ENCODE measurements around the gene KCNJ6. TPM values are rescaled to one million over a fixed set of nuclear protein-coding genes. Genes with fewer than 3 reads are reported as not detected.
"Not testable (repeated sequence)": the region's sequence is repeated elsewhere in the genome, so short reads cannot be mapped to it uniquely, and the experiment has no call there.

The KCNJ6 gene
- total RNA-seq, 4 donors from 2014 or later: not detected

GRCh38 chr21:37734846-37735245 is 181.4 kb downstream of the KCNJ6 start:
- DNase-seq: no peak
- H3K4me1 ChIP-seq: no peaks in the 10 kb centered on the region
- no peaks in the 10 kb centered on the region for H3K36me3 ChIP-seq
- no peaks in the 10 kb centered on the region for H3K9me3 ChIP-seq
- H3K4me3 ChIP-seq: no peak overlapping the region
- no peak overlapping the region for H3K27ac ChIP-seq
- no peak for ATAC-seq
- H3K27me3 ChIP-seq: no peaks in the 10 kb centered on the region
- intact Hi-C loops (cut with DNase I; ENCODE audit: low total_unique reads) (no loop called here), in situ Hi-C loops (cut with MboI; ENCODE audit: low sequenced_read_pairs in 4 of 4) (no loop called here)
- TF ChIP-seq POLR2A (IDR thresholded peaks at IDR 0.05): no peak
- TF ChIP-seq CTCF (IDR thresholded peaks at IDR 0.05 in 4 of 5, conservative IDR thresholded peaks at IDR 0.05 in 1 of 5): no peak

GRCh38 chr21:37732927-37733326 is 183.3 kb downstream of the KCNJ6 start:
- H3K9me3 ChIP-seq: no peaks in the 10 kb centered on the region
- ATAC-seq (no peak), DNase-seq (no peak)
- no peak overlapping the region for H3K27ac ChIP-seq
- TF ChIP-seq CTCF (IDR thresholded peaks at IDR 0.05 in 4 of 5, conservative IDR thresholded peaks at IDR 0.05 in 1 of 5) (no peak), POLR2A (IDR thresholded peaks at IDR 0.05) (no peak)
- intact Hi-C loops (cut with DNase I; ENCODE audit: low total_unique reads) (no loop called here), in situ Hi-C loops (cut with MboI; ENCODE audit: low sequenced_read_pairs in 4 of 4) (no loop called here)
- H3K4me1 ChIP-seq: no peaks in the 10 kb centered on the region
- H3K4me3 ChIP-seq: no peak overlapping the region
- no peaks in the 10 kb centered on the region for H3K27me3 ChIP-seq
- no peaks in the 10 kb centered on the region for H3K36me3 ChIP-seq

GRCh38 chr21:37724201-37724600 is 192.1 kb downstream of the KCNJ6 start:
- TF ChIP-seq POLR2A (IDR thresholded peaks at IDR 0.05) (no peak), CTCF (IDR thresholded peaks at IDR 0.05 in 4 of 5, conservative IDR thresholded peaks at IDR 0.05 in 1 of 5) (no peak)
- Histone ChIP-seq H3K4me3 (no peak overlapping the region), H3K9me3 (no peaks in the 10 kb centered on the region), H3K27ac (no peak overlapping the region), H3K27me3 (no peaks in the 10 kb centered on the region), H3K36me3 (no peaks in the 10 kb centered on the region), H3K4me1 (no peaks in the 10 kb centered on the region)
- ATAC-seq (no peak), DNase-seq (no peak)
- intact Hi-C loops (cut with DNase I; ENCODE audit: low total_unique reads) (no loop called here), in situ Hi-C loops (cut with MboI; ENCODE audit: low sequenced_read_pairs in 4 of 4) (loop anchor here (25.0 kb wide), 3 partner anchors 88 to 638 kb away; no protein-coding TSS in a partner anchor)

GRCh38 chr21:37717534-37717933 is 198.7 kb downstream of the KCNJ6 start:
- Histone ChIP-seq H3K4me3 (no peak overlapping the region), H3K36me3 (no peaks in the 10 kb centered on the region), H3K9me3 (no peaks in the 10 kb centered on the region), H3K4me1 (no peaks in the 10 kb centered on the region), H3K27me3 (no peaks in the 10 kb centered on the region), H3K27ac (no peak overlapping the region)
- ATAC-seq (no peak), DNase-seq (no peak)
- intact Hi-C loops (cut with DNase I; ENCODE audit: low total_unique reads): no loop called here
- in situ Hi-C loops (cut with MboI; ENCODE audit: low sequenced_read_pairs in 4 of 4): loop anchor here (10.0 to 25.0 kb wide), 4 partner anchors 95 to 645 kb away; no protein-coding TSS in a partner anchor
- TF ChIP-seq POLR2A (IDR thresholded peaks at IDR 0.05) (no peak), CTCF (IDR thresholded peaks at IDR 0.05 in 4 of 5, conservative IDR thresholded peaks at IDR 0.05 in 1 of 5) (no peak)

- not testable (repeated sequence) for H3K27ac ChIP-seq, H3K36me3 ChIP-seq, ATAC-seq, H3K9me3 ChIP-seq, H3K4me3 ChIP-seq, DNase-seq, H3K27me3 ChIP-seq
- intact Hi-C loops (cut with DNase I; ENCODE audit: low total_unique reads) (loop anchor here (5.0 kb wide), 1 partner anchor 415 kb away; no protein-coding TSS in a partner anchor), in situ Hi-C loops (cut with MboI; ENCODE audit: low sequenced_read_pairs in 4 of 4) (loop anchor here (10.0 to 25.0 kb wide), 4 partner anchors 100 to 650 kb away; no protein-coding TSS in a partner anchor)
- H3K4me1 ChIP-seq: peaks cover 8 to 12% of the 10 kb centered on the region in 2 donors
Observed at GRCh38 chr21:37712569-37712934, 203.7 kb downstream of the KCNJ6 start.
